ENCODE measurements around the gene PSMG4.

- no peak for TF ChIP-seq CTCF (optimal IDR thresholded peaks at IDR 0.05 in 1 of 3, IDR thresholded peaks at IDR 0.05 in 1 of 3, conservative IDR thresholded peaks at IDR 0.05 in 1 of 3; ENCODE audit: extremely low read depth in 1 of 3, insufficient read depth in 2 of 3, low read length in 3 of 3)
- TF ChIP-seq EZH2 (IDR thresholded peaks at IDR 0.05; ENCODE audit: low read length), result no peak
Measured at GRCh38 chr6:3264356-3264755, 5.6 kb downstream of the PSMG4 start.
